Stimulated activated CD4-positive, alpha-beta T cell treated with anti-CD3 and anti-CD28 coated beads, Interleukin-12 subunit alpha, Interleukin-12 subunit beta, amount 100 ng/mL, for 4 hours (primary cell): Measurements from ENCODE around the gene GDPD4.

ENCODE experiments used
- DNase-seq: peaks from one replicate; pipeline ENCODE4 v3.0.0-alpha.2; 2020

GDPD4 gene

DNA sequence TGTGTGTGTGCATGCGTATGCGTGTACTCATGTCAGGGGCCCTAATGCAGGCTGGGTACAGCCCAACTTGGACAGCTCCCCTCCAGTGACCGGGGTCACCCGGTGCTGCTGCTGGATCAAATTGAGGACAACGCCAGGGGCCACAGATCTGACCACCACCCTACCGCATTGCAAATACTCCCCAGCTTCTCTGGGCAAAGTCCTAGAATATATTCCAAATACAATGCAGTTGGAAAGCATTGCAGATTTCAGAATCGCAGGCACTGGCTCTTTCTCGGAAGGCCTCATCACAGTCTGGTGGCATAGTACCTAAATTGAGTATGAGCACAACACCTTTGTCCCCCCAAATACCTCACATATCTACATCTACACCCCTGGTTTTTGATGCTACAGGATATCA lies 130.2 kb downstream of the GDPD4 start:
- DNase-seq = no peak

DNA sequence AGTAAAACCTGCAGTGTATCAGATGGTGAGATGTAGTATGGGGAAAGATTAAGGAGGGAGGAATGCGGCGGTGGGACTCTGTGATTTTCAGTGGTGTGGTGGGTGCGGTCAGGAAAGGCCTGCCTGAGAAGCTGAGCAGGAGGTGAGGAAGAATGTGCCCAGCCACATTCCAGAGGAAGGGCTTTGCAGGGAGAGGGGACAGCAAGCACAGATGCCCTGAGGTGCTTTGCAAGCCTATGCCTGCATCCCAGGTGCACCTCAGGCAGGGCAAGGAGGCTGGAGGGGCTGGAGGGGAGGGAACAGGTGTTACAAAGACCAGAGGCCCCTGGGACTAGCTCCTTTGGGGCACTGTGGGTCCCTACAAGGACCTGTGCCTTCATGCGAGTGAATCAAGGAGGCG lies 131.4 kb downstream of the GDPD4 start:
- DNase-seq = no peak

DNA sequence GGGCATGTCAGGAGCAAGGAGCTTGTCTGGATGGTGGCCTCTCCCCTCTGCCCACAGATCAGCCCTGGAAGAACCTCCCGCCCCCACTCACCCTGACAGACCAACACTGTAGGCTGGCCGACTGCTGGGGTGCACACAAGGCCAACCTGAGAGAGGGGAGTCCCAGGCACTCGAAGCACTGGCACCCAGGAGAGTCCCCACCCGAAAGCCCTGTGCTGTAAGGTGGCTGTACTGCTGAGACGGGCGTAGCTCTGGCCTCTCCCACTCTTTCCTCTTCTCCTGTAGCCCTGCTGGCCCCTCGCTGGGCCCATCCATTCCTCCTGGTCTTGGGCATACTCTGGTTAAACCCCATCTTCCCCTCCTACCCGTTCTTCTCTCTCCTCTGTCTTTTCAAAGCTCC lies 133.7 kb downstream of the GDPD4 start:
- DNase-seq = no peak

DNA sequence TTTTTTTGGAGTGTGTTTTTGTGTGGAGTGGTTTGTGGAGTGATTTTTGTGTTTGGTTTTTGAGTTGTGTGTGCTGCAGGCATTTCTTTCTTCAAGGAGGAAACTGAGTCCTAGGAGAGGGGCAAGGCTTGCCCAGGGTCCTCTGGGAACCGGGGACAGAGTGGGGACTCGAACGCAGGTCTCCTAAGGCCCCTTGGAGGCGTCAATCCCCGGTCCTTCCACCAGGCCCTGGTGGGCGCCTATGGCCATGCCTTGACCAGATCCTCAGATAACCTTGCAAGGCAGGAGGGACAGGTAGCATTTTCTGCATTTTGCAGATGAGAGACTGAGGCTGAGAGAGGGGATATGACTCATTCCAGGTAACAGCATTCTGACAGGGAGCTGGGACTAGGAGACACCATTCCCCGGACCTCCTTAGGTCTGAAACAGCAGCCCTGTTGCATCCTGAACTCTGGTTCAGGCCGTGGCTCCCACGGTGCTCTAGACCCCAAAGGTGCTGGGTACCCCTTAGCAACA lies 134.3 kb downstream of the GDPD4 start:
- DNase-seq = no peak
